Measurements from ENCODE around the gene FOXE3. TPM values are rescaled to one million over a fixed set of nuclear protein-coding genes. Genes with fewer than 3 reads are reported as not detected.

Gene FOXE3
- total and polyA plus RNA-seq, 9 donors, result not detected

- WGBS, 3 donors, result 90 to 92% (median 92%) methylated on average over 3 of the region's 3 CpGs
- H3K36me3 ChIP-seq, result no peaks in the 10 kb centered on the region
- H3K4me1 ChIP-seq (ENCODE audit: insufficient read depth), result peaks cover 2% of the 10 kb centered on the region
- intact Hi-C loops (cut with DNase I), result no loop called here
- H3K27me3 ChIP-seq, result no peaks in the 10 kb centered on the region
- TF ChIP-seq EP300 (IDR thresholded peaks at IDR 0.05) (no peak), POLR2A (IDR thresholded peaks at IDR 0.05) (no peak)
- TF ChIP-seq, protein P1, sequence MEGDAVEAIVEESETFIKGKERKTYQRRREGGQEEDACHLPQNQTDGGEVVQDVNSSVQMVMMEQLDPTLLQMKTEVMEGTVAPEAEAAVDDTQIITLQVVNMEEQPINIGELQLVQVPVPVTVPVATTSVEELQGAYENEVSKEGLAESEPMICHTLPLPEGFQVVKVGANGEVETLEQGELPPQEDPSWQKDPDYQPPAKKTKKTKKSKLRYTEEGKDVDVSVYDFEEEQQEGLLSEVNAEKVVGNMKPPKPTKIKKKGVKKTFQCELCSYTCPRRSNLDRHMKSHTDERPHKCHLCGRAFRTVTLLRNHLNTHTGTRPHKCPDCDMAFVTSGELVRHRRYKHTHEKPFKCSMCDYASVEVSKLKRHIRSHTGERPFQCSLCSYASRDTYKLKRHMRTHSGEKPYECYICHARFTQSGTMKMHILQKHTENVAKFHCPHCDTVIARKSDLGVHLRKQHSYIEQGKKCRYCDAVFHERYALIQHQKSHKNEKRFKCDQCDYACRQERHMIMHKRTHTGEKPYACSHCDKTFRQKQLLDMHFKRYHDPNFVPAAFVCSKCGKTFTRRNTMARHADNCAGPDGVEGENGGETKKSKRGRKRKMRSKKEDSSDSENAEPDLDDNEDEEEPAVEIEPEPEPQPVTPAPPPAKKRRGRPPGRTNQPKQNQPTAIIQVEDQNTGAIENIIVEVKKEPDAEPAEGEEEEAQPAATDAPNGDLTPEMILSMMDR (IDR thresholded peaks at IDR 0.05), result no peak
- no peak overlapping the region for H3K4me3 ChIP-seq
- no peak for DNase-seq
- H3K9me3 ChIP-seq, result no peaks in the 10 kb centered on the region
- no peak overlapping the region for H3K27ac ChIP-seq
Observed at GRCh38 chr1:47441450-47442106, 25.5 kb downstream of the FOXE3 start.

GRCh38 chr1:47442202-47442601 is 26.1 kb downstream of the FOXE3 start:
- intact Hi-C loops (cut with DNase I), result no loop called here
- H3K27ac ChIP-seq, result no peak overlapping the region
- no peaks in the 10 kb centered on the region for H3K27me3 ChIP-seq
- no peak overlapping the region for H3K4me3 ChIP-seq
- H3K36me3 ChIP-seq, result no peaks in the 10 kb centered on the region
- WGBS, 3 donors, result 81 to 94% (median 85%) methylated on average over 4 of the region's 4 CpGs
- no peak for DNase-seq
- TF ChIP-seq EP300 (IDR thresholded peaks at IDR 0.05), result no peak
- TF ChIP-seq, protein P1 (IDR thresholded peaks at IDR 0.05), result no peak
- TF ChIP-seq POLR2A (IDR thresholded peaks at IDR 0.05), result no peak
- no peaks in the 10 kb centered on the region for H3K9me3 ChIP-seq
- H3K4me1 ChIP-seq (ENCODE audit: insufficient read depth), result peaks cover 2% of the 10 kb centered on the region

DNA sequence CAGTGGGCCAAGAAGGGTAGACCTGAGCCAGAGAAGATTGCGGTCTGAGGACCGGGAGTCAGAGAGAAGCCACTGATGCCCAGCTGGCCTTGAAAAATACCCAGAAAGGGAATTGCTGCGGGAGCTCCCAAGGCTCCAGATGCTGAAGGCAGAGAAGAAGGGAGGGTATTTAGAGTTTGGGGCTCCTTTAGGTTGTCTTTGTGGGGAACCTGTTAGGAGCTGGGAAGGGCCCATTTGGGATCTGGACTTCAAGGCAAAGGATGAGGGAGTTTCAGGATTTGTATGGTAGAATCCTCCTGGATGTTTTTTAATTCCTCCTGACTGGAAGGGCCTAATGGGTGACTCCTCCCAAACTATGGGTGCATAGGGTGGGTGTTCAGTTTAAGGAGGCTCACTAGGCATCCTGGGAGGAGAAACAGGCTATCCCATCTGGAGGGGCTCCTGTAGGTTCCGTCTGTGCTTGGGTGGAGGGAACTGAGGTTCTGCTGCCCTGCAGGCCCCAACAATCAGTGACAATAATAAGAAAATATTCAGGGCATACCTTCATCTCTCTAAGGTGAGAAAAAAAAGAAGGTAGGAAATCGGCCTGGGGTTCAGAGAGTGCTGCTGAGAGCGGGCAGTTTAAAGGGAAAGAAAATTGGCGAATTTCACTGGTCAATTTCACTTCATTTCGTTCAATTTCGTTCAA is 26.9 kb downstream of the FOXE3 start:
- H3K27me3 ChIP-seq, result no peaks in the 10 kb centered on the region
- intact Hi-C loops (cut with DNase I), result no loop called here
- no peak for DNase-seq
- H3K27ac ChIP-seq, result no peak overlapping the region
- 45 to 60% (median 49%) methylated on average over 9 of the region's 9 CpGs for WGBS, 3 donors
- peaks cover 1% of the 10 kb centered on the region for H3K4me1 ChIP-seq (ENCODE audit: insufficient read depth)
- no peak overlapping the region for H3K4me3 ChIP-seq
- TF ChIP-seq EP300 (IDR thresholded peaks at IDR 0.05) (no peak), POLR2A (IDR thresholded peaks at IDR 0.05) (no peak)
- TF ChIP-seq, protein P1 (IDR thresholded peaks at IDR 0.05), result no peak
- H3K9me3 ChIP-seq, result no peaks in the 10 kb centered on the region
- H3K36me3 ChIP-seq, result no peaks in the 10 kb centered on the region

DNA sequence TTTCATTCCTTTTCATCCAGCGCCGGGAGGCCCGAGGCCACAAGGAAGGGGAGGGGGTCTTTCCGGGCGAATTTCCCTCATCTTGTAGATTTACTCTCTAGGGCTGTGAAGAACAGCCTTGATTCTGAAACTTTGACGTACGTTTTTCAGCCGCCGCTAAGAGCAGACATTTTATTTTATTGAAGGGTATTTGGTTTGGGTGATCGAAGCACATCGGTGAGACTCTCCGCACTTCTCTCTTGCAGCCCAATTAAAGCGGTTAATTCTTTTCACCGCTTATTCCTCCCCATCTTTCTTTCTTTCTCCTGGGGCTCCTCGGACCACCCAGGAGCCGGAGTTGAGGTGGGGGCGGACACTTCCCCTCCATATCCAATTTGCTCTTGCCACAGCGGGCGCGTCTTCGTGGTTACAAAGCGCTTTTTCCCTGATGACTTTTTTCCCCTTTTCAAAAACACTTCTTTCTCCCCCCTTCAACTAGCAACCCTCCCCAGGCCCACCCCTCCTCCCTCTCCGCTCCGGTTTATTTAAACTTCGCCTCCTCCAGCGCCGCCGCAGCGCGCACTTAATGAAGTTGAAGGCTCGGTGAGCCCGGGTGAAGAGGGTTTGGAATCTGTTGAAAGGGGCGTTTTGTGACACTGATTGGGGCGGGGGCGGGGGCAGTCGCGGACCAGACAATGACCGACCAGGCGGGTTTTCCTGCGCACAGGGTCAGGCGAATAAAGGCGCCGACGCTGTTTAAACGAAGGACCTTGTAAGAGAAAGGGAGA is 27.6 kb downstream of the FOXE3 start:
- H3K27me3 ChIP-seq, result no peaks in the 10 kb centered on the region
- intact Hi-C loops (cut with DNase I), result no loop called here
- WGBS, 3 donors, result 12 to 18% (median 13%) methylated on average over 45 of the region's 45 CpGs
- no peaks in the 10 kb centered on the region for H3K4me1 ChIP-seq (ENCODE audit: insufficient read depth)
- DNase-seq, result no peak
- H3K27ac ChIP-seq, result no peak overlapping the region
- no peaks in the 10 kb centered on the region for H3K36me3 ChIP-seq
- no peak for TF ChIP-seq POLR2A (IDR thresholded peaks at IDR 0.05)
- TF ChIP-seq, protein P1 (IDR thresholded peaks at IDR 0.05), result no peak
- TF ChIP-seq EP300 (IDR thresholded peaks at IDR 0.05), result no peak
- no peak overlapping the region for H3K4me3 ChIP-seq
- H3K9me3 ChIP-seq, result no peaks in the 10 kb centered on the region

Data from ovary (tissue), 9 donors.